ENCODE data around the gene HPDL. TPM values are rescaled to one million over a fixed set of nuclear protein-coding genes. Genes with fewer than 3 reads are reported as not detected.

The HPDL gene
- total RNA-seq, 1 donor from 2014 or later: 2.4 TPM

GRCh38 chr1:45325851-45326506 lies 716 bp upstream of the HPDL start:
- no peaks in the 10 kb centered on the region for H3K9me3 Mint-ChIP-seq (ENCODE audit: low read depth)
- peaks cover 9% of the 10 kb centered on the region for H3K4me1 Mint-ChIP-seq (ENCODE audit: low read depth)
- H3K27me3 Mint-ChIP-seq: peaks cover 19% of the 10 kb centered on the region
- H3K36me3 Mint-ChIP-seq (ENCODE audit: insufficient read depth): peaks cover 3% of the 10 kb centered on the region
- no peak for TF ChIP-seq CTCF (IDR thresholded peaks at IDR 0.05; ENCODE audit: unreplicated experiment)
- H3K27ac Mint-ChIP-seq: peak overlapping the region; percentile 84
- DNase-seq (ENCODE audit: low spot score, unreplicated experiment): no peak
- peak overlapping the region; percentile 73 for H3K4me3 Mint-ChIP-seq (ENCODE audit: low read depth)

- no peak for TF ChIP-seq CTCF (IDR thresholded peaks at IDR 0.05; ENCODE audit: unreplicated experiment)
- Mint-ChIP-seq H3K9me3 (ENCODE audit: low read depth) (no peaks in the 10 kb centered on the region), H3K27me3 (peaks cover 11% of the 10 kb centered on the region), H3K27ac (no peak overlapping the region), H3K4me3 (ENCODE audit: low read depth) (peak overlapping the region; percentile 38), H3K4me1 (ENCODE audit: low read depth) (peaks cover 5% of the 10 kb centered on the region), H3K36me3 (ENCODE audit: insufficient read depth) (peaks cover 3% of the 10 kb centered on the region)
- no peak for DNase-seq (ENCODE audit: low spot score, unreplicated experiment)
Measured at GRCh38 chr1:45327644-45328515, 1.2 kb downstream of the HPDL start.

GRCh38 chr1:45328680-45329079 lies 2.0 kb downstream of the HPDL start:
- Mint-ChIP-seq H3K27ac (no peak overlapping the region), H3K27me3 (peaks cover 11% of the 10 kb centered on the region), H3K4me1 (ENCODE audit: low read depth) (peaks cover 5% of the 10 kb centered on the region), H3K4me3 (ENCODE audit: low read depth) (no peak overlapping the region), H3K9me3 (ENCODE audit: low read depth) (no peaks in the 10 kb centered on the region), H3K36me3 (ENCODE audit: insufficient read depth) (peaks cover 3% of the 10 kb centered on the region)
- DNase-seq (ENCODE audit: low spot score, unreplicated experiment): no peak
- no peak for TF ChIP-seq CTCF (IDR thresholded peaks at IDR 0.05; ENCODE audit: unreplicated experiment)

GRCh38 chr1:45329445-45329844 lies 2.8 kb downstream of the HPDL start:
- TF ChIP-seq CTCF (IDR thresholded peaks at IDR 0.05; ENCODE audit: unreplicated experiment): no peak
- Mint-ChIP-seq H3K27me3 (peaks cover 11% of the 10 kb centered on the region), H3K4me3 (ENCODE audit: low read depth) (no peak overlapping the region), H3K27ac (no peak overlapping the region), H3K36me3 (ENCODE audit: insufficient read depth) (peaks cover 6% of the 10 kb centered on the region), H3K9me3 (ENCODE audit: low read depth) (no peaks in the 10 kb centered on the region), H3K4me1 (ENCODE audit: low read depth) (peaks cover 7% of the 10 kb centered on the region)
- DNase-seq (ENCODE audit: low spot score, unreplicated experiment): no peak

- peaks cover 8% of the 10 kb centered on the region for H3K27me3 Mint-ChIP-seq
- H3K4me1 Mint-ChIP-seq (ENCODE audit: low read depth): peaks cover 20% of the 10 kb centered on the region
- H3K27ac Mint-ChIP-seq: no peak overlapping the region
- H3K4me3 Mint-ChIP-seq (ENCODE audit: low read depth): no peak overlapping the region
- H3K36me3 Mint-ChIP-seq (ENCODE audit: insufficient read depth): peaks cover 7% of the 10 kb centered on the region
- TF ChIP-seq CTCF (IDR thresholded peaks at IDR 0.05; ENCODE audit: unreplicated experiment): no peak
- H3K9me3 Mint-ChIP-seq (ENCODE audit: low read depth): no peaks in the 10 kb centered on the region
- no peak for DNase-seq (ENCODE audit: low spot score, unreplicated experiment)
Measured at GRCh38 chr1:45331436-45332345, 5.0 kb downstream of the HPDL start.
